ENCODE data around the gene PRPF31. TPM values are rescaled to one million over a fixed set of nuclear protein-coding genes. Genes with fewer than 3 reads are reported as not detected.

The PRPF31 gene
- total RNA-seq, 1 experiment from 2014 or later = 59.7 TPM

DNA sequence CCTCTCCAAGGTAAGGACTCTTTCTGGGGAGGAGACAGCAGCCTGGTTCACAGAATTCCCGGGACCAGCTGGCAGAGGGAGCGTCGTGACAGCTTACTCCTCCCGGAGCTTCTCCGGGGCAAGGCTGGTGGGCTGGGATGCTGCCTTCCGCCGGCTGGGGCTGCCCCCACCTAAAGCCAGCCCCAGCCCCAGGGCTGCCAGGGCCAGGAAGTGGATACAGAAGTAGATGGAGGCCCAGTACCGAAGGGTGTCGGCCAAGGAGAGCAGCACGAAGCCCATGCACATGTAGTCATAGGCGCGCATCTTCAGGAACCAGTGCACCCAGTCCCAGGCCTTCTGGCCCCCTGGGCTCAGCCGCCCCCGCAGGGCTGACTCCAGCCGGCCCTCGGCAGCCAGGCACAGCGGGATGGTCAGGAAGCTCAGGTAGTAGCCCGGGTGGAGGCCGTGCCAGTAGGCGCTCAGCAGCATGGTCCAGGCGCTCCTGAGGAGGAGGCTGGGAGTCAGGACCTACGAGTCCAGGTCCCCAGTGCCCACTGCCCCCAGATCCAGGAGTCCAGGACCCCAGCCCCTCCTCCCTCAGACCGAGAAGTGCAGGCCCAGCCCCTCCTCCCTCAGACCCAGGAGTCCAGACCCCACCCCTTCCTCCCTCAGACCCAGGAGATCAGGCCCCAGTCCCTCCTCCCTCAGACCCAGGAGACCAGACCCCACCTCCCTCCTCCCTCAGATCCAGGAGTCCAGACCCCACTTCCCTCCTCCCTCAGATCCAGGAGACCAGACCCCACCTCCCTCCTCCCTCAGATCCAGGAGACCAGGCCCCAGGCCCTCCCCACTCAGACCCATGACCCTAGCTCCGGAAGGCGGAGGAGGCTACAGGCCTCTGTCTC lies 58.6 kb downstream of the PRPF31 start:
- POLR2A ChIA-PET = interaction anchor here (0.6 to 2.2 kb wide), 11 partner anchors 14 to 157 kb away, joined by 3 to 24 read pairs (median 6); partner anchors contain the start of genes CNOT3, LENG1, MBOAT7 and PRPF31

DNA sequence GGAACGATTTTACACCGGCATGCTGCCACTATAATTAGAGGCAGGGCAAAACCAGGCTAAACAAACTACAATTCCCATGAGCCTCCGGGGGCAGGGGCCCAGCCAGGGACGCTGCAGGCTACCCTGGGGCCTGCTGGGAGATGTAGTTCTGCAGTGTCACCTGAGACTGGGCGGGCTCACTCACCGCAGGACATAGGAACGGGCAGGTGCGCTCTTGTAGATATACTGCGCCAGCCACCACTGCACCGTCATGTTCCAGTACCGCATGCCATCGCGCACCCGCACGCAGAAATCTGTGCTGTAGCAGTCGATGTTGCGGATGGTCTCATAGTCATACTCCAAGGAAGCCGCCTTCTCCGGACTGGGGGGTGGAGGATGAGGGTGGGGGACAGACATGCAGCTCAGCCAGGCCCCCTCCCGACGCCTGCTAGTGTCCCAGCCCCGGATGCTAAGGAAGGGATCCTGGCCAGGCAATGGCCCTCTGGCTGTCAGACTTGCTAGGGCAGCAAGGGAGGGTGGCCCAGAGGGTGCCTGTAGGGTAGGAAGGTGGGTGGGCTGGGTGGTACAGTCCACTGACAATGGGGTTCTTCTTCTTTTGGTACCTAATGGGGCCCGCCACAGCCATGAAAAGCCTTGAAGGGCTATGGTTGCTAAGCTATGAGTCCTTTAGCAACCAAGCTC lies 63.2 kb downstream of the PRPF31 start:
- Mint-ChIP-seq H3K27me3 (ENCODE audit: insufficient read depth, unreplicated experiment) (no peaks in the 10 kb centered on the region), H3K4me1 (ENCODE audit: insufficient read depth, unreplicated experiment) (no peaks in the 10 kb centered on the region), H3K9me3 (ENCODE audit: unreplicated experiment) (no peaks in the 10 kb centered on the region), H3K36me3 (ENCODE audit: insufficient read depth, unreplicated experiment) (peaks cover 28% of the 10 kb centered on the region), H3K4me3 (ENCODE audit: unreplicated experiment) (no peak overlapping the region), H3K27ac (ENCODE audit: low read depth, unreplicated experiment) (no peak overlapping the region)
- no peak for DNase-seq (ENCODE audit: unreplicated experiment)
- ChIA-PET POLR2A (interaction anchor here (0.5 kb wide), 1 partner anchor 21 kb away, joined by 4 read pairs; no protein-coding TSS in a partner anchor), CTCF (no interaction called here)
- no TSS peak for BruUV-seq (replicated peaks)
- intact Hi-C loops (cut with micrococcal nuclease) = no loop called here
- TF ChIP-seq, protein P1, sequence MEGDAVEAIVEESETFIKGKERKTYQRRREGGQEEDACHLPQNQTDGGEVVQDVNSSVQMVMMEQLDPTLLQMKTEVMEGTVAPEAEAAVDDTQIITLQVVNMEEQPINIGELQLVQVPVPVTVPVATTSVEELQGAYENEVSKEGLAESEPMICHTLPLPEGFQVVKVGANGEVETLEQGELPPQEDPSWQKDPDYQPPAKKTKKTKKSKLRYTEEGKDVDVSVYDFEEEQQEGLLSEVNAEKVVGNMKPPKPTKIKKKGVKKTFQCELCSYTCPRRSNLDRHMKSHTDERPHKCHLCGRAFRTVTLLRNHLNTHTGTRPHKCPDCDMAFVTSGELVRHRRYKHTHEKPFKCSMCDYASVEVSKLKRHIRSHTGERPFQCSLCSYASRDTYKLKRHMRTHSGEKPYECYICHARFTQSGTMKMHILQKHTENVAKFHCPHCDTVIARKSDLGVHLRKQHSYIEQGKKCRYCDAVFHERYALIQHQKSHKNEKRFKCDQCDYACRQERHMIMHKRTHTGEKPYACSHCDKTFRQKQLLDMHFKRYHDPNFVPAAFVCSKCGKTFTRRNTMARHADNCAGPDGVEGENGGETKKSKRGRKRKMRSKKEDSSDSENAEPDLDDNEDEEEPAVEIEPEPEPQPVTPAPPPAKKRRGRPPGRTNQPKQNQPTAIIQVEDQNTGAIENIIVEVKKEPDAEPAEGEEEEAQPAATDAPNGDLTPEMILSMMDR (IDR thresholded peaks at IDR 0.05; ENCODE audit: unreplicated experiment) = no peak

More for the DNA sequence above, 58.6 kb downstream of the PRPF31 start:
- TF ChIP-seq, protein P1 (IDR thresholded peaks at IDR 0.05; ENCODE audit: unreplicated experiment) = no peak
- DNase-seq (ENCODE audit: unreplicated experiment) = no peak
- no peaks in the 10 kb centered on the region for H3K9me3 Mint-ChIP-seq (ENCODE audit: unreplicated experiment)
- no TSS peak for BruUV-seq (replicated peaks)
- CTCF ChIA-PET = interaction anchor here (1.0 to 2.2 kb wide), 7 partner anchors 9 to 264 kb away, joined by 3 to 11 read pairs (median 4); partner anchors contain the start of gene MBOAT7
- peaks cover 33% of the 10 kb centered on the region for H3K36me3 Mint-ChIP-seq (ENCODE audit: insufficient read depth, unreplicated experiment)
- intact Hi-C loops (cut with micrococcal nuclease) = no loop called here
- H3K4me1 Mint-ChIP-seq (ENCODE audit: insufficient read depth, unreplicated experiment) = peaks cover 6% of the 10 kb centered on the region
- H3K4me3 Mint-ChIP-seq (ENCODE audit: unreplicated experiment) = no peak overlapping the region
- H3K27ac Mint-ChIP-seq (ENCODE audit: low read depth, unreplicated experiment) = peak overlapping the region; percentile 42
- no peaks in the 10 kb centered on the region for H3K27me3 Mint-ChIP-seq (ENCODE audit: insufficient read depth, unreplicated experiment)

DNA sequence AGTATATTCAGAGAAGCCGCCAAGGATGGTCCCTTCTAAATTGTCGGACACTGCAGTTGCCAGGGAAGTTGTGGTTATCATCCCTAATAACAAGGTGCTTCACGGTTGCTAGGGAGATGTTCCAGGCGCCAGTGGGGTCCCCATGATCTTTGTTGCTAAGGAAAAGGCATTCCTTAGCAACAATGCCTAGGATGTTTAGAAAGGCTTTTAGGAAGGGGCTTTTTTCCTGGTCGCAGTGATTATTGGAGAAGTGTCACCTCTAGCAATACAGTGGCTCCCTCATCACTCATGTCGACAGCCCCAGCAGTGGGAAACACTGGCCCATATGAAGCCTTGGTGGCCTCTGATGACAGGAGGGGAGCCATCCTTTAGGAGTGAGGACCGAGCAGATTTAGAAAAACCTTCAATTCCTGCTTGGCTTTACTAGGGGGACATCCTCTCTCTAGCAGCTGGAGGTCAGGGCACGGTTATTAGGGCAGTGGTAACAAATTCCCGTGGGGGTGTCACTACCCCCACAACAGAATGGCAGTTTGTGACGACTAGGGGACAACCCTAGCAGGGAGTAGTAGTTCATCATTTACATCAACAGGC lies 63.8 kb downstream of the PRPF31 start:
- Mint-ChIP-seq H3K9me3 (ENCODE audit: unreplicated experiment) (no peaks in the 10 kb centered on the region), H3K4me1 (ENCODE audit: insufficient read depth, unreplicated experiment) (no peaks in the 10 kb centered on the region), H3K27me3 (ENCODE audit: insufficient read depth, unreplicated experiment) (no peaks in the 10 kb centered on the region), H3K36me3 (ENCODE audit: insufficient read depth, unreplicated experiment) (peaks cover 34% of the 10 kb centered on the region), H3K27ac (ENCODE audit: low read depth, unreplicated experiment) (no peak overlapping the region), H3K4me3 (ENCODE audit: unreplicated experiment) (no peak overlapping the region)
- BruUV-seq (replicated peaks) = no TSS peak
- ChIA-PET POLR2A (interaction anchor here (0.5 kb wide), 1 partner anchor 21 kb away, joined by 4 read pairs; no protein-coding TSS in a partner anchor), CTCF (interaction anchor here (0.5 to 1.1 kb wide), 2 partner anchors 11 to 174 kb away, joined by 3 to 4 read pairs; no protein-coding TSS in a partner anchor)
- TF ChIP-seq, protein P1 (IDR thresholded peaks at IDR 0.05; ENCODE audit: unreplicated experiment) = no peak
- no peak for DNase-seq (ENCODE audit: unreplicated experiment)
- intact Hi-C loops (cut with micrococcal nuclease) = no loop called here
